Breast epithelium (tissue), 4 donors: Measurements from ENCODE around the gene TCERG1L. TPM values are rescaled to one million over a fixed set of nuclear protein-coding genes. Genes with fewer than 3 reads are reported as not detected.

Experiments used
- DNase-seq, 2 donors: peaks; one replicate each; pipeline ENCODE4 v3.0.0-alpha.2; 2019; ENCODE audit warnings: low spot score in 2 of 2
- H3K27ac ChIP-seq, 2 donors: fragments of 200-600 bp; sonication (generic) in 1 of 2; one replicate each; pipeline ENCODE4 v1.5.1; 2016 to 2019; ENCODE audit warnings: mild to moderate bottlenecking in 1 of 2
- H3K27me3 ChIP-seq, 2 donors: fragments of 200-600 bp; sonication (generic) in 1 of 2; one replicate each; pipeline versions ENCODE4 v1.5.1 to v1.6.0; 2017 to 2019; ENCODE audit warnings: control low read depth in 1 of 2, mild to moderate bottlenecking in 1 of 2
- H3K36me3 ChIP-seq: fragments of 200-600 bp; one replicate; pipeline ENCODE4 v1.5.1; 2019
- H3K4me1 ChIP-seq, 2 donors: fragments of 200-600 bp; sonication (generic); one replicate each; pipeline ENCODE4 v1.5.1; 2016 to 2019; ENCODE audit warnings: control low read depth in 1 of 2
- H3K4me3 ChIP-seq, 3 donors: fragments of 200-600 bp; sonication (generic); 1 replicate in 2 of 3; 2 replicates in 1 of 3; pipeline ENCODE4 v1.5.1; 2016 to 2019; ENCODE audit warnings: mild to moderate bottlenecking in 3 of 3, moderate library complexity in 2 of 3
- H3K9me3 ChIP-seq, 2 donors: fragments of 200-600 bp; sonication (generic) in 1 of 2; one replicate each; pipeline ENCODE4 v1.5.1; 2016 to 2019; ENCODE audit warnings: control low read depth in 1 of 2
- POLR2A ChIP-seq: fragments of 450-650 bp; IDR thresholded peaks from one replicate; pipeline ENCODE4 v1.6.1; 2016; ENCODE audit warnings: antibody characterized with exemption, mild to moderate bottlenecking, moderate library complexity
- POLR2AphosphoS5 ChIP-seq, 3 donors: sonication (generic); formaldehyde crosslinking; IDR thresholded peaks; one replicate each; pipeline ENCODE4 v1.6.1; 2017; ENCODE audit warnings: antibody characterized with exemption in 3 of 3
- intact Hi-C: fragments of 100-400 bp; cut with DNase I; formaldehyde crosslinking; loops from one replicate; pipeline ENCODE4 v1.15.1; 2023; ENCODE audit warnings: low total_unique reads
- total RNA-seq, 3 donors: library from RNA; depleted of rRNA; stranded (reverse); fragments of >200 nt; gene quantifications; one replicate each; pipeline ENCODE4 v1.1.0, GENCODE V29; 2016
- TF ChIP-seq, protein P1 (sequence below), 3 donors: fragments of 450-650 bp; IDR thresholded peaks; one replicate each; pipeline ENCODE4 v1.5.1; 2016 to 2017; ENCODE audit warnings: antibody characterized with exemption in 3 of 3, mild to moderate bottlenecking in 3 of 3, moderate library complexity in 3 of 3

Gene TCERG1L
- total RNA-seq, 3 donors from 2014 or later: under 0.01 to 0.88 TPM; not detected in 1

GRCh38 chr10:131116216-131116990 lies 195.1 kb downstream of the TCERG1L start:
- H3K36me3 ChIP-seq: no peaks in the 10 kb centered on the region
- DNase-seq: no peak
- no peaks in the 10 kb centered on the region for H3K9me3 ChIP-seq
- intact Hi-C loops: no loop called here
- H3K4me3 ChIP-seq: no peak overlapping the region
- TF ChIP-seq POLR2A (no peak), POLR2AphosphoS5 (IDR thresholded peaks at IDR 0.05) (no peak)
- TF ChIP-seq, protein P1, sequence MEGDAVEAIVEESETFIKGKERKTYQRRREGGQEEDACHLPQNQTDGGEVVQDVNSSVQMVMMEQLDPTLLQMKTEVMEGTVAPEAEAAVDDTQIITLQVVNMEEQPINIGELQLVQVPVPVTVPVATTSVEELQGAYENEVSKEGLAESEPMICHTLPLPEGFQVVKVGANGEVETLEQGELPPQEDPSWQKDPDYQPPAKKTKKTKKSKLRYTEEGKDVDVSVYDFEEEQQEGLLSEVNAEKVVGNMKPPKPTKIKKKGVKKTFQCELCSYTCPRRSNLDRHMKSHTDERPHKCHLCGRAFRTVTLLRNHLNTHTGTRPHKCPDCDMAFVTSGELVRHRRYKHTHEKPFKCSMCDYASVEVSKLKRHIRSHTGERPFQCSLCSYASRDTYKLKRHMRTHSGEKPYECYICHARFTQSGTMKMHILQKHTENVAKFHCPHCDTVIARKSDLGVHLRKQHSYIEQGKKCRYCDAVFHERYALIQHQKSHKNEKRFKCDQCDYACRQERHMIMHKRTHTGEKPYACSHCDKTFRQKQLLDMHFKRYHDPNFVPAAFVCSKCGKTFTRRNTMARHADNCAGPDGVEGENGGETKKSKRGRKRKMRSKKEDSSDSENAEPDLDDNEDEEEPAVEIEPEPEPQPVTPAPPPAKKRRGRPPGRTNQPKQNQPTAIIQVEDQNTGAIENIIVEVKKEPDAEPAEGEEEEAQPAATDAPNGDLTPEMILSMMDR (IDR thresholded peaks at IDR 0.05): no peak
- H3K4me1 ChIP-seq: no peaks in the 10 kb centered on the region
- no peak overlapping the region for H3K27ac ChIP-seq
- H3K27me3 ChIP-seq: no peaks in the 10 kb centered on the region

DNA sequence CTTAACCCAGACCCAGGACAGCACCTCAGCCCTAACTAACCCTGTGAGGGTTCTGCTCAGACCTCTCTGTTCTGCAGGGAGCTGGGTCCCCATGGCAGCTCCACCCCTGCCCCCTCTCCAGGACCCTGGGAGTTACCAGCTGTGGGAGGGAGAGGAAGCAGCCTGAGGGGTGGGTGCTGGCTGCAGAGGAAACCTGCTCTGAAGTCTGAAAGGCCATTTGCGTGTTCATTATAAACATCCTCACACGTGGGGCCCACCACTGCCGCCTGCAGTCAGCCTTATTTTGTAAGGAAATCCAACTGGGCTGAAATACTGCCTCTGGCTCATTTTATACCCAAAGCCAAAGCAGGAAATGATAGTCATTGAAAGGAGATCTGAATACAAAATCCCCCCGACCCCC lies 195.7 kb downstream of the TCERG1L start:
- Histone ChIP-seq H3K27ac (no peak overlapping the region), H3K9me3 (no peaks in the 10 kb centered on the region), H3K27me3 (no peaks in the 10 kb centered on the region), H3K4me1 (no peaks in the 10 kb centered on the region), H3K4me3 (no peak overlapping the region), H3K36me3 (no peaks in the 10 kb centered on the region)
- TF ChIP-seq POLR2AphosphoS5 (IDR thresholded peaks at IDR 0.05): no peak
- TF ChIP-seq, protein P1 (IDR thresholded peaks at IDR 0.05): no peak
- DNase-seq: no peak
- intact Hi-C loops: no loop called here

DNA sequence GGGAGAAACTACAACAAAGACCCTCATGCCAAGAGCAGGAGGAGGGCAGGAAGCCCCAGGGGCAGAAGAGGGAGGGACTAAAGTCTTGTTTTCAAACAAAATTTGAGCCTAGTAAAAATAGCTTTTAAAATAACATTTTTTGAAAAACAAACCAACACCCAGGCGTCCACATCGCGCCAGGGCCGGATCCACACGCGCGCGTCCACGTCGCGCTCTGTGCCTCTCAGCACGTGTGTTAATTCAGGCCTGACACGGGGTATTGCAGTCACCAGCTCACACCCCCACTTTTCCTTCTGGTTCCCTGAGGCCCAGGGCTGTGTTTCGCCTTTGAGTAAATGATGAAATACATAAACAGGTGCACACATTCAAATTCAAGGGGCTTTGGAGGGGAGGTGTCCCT lies 196.2 kb downstream of the TCERG1L start:
- Histone ChIP-seq H3K4me3 (no peak overlapping the region), H3K9me3 (no peaks in the 10 kb centered on the region), H3K27me3 (peaks cover 0 to 4% of the 10 kb centered on the region in 2 donors), H3K36me3 (no peaks in the 10 kb centered on the region), H3K27ac (no peak overlapping the region), H3K4me1 (no peaks in the 10 kb centered on the region)
- TF ChIP-seq, protein P1 (IDR thresholded peaks at IDR 0.05): no peak
- TF ChIP-seq POLR2AphosphoS5 (IDR thresholded peaks at IDR 0.05) (no peak), POLR2A (no peak)
- intact Hi-C loops: no loop called here
- no peak for DNase-seq

- H3K27ac ChIP-seq: no peak overlapping the region
- H3K9me3 ChIP-seq: no peaks in the 10 kb centered on the region
- H3K27me3 ChIP-seq: peaks cover 0 to 4% of the 10 kb centered on the region in 2 donors
- TF ChIP-seq POLR2AphosphoS5 (IDR thresholded peaks at IDR 0.05) (no peak), POLR2A (no peak)
- TF ChIP-seq, protein P1 (IDR thresholded peaks at IDR 0.05): no peak
- H3K4me1 ChIP-seq: no peaks in the 10 kb centered on the region
- no peaks in the 10 kb centered on the region for H3K36me3 ChIP-seq
- intact Hi-C loops: no loop called here
- DNase-seq: no peak
- H3K4me3 ChIP-seq: no peak overlapping the region
These were observed 196.7 kb downstream of the TCERG1L start for GRCh38 chr10:131114846-131115245.

DNA sequence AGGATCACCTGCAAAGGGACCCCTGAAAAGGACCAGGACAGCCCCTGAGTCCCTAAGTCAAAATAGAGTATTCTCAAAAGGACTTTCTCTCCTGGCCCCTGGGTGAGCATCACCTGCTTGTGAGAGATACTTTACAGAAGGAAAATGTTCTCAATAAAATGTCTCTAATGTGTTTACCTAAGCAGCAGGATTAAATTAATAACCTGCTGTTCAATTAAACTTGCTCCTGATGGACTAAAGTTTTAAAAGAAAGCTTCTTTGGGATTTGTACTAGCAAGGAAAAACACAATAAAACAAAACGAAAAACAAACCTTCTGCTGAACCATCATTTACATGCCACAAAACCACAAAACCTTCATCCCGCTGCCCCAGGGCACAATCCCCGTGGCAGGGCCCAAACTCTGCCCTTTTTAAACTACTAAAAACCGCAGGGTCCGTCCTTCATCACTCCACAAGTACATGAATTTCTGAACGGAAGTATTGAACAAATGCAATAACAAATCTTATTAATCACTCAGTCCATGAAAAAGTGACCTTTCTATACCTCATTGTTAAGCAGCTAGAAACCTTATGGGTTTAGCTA lies 197.7 kb downstream of the TCERG1L start:
- Histone ChIP-seq H3K9me3 (peaks cover 0 to 3% of the 10 kb centered on the region in 2 donors), H3K27ac (no peak overlapping the region), H3K4me1 (no peaks in the 10 kb centered on the region), H3K4me3 (no peak overlapping the region), H3K36me3 (no peaks in the 10 kb centered on the region), H3K27me3 (peaks cover 0 to 7% of the 10 kb centered on the region in 2 donors)
- TF ChIP-seq POLR2AphosphoS5 (IDR thresholded peaks at IDR 0.05) (no peak), POLR2A (no peak)
- TF ChIP-seq, protein P1 (IDR thresholded peaks at IDR 0.05): no peak
- intact Hi-C loops: no loop called here
- no peak for DNase-seq
